SK-N-SH (cell line): ENCODE results near the gene NTHL1.

ENCODE experiments used
- EZH2phosphoT487 ChIP-seq: fragments of 200-600 bp; sonication (generic); IDR thresholded peaks from 2 replicates; pipeline ENCODE4 v1.6.1; 2017; ENCODE audit warnings: low read depth, mixed run types, mild to moderate bottlenecking, antibody characterized with exemption, moderate library complexity, borderline replicate concordance
- GABPA ChIP-seq: IDR thresholded peaks from 2 replicates; pipeline ENCODE4 v1.4.0; 2012; ENCODE audit warnings: low read depth, mild to moderate bottlenecking
- JUND ChIP-seq: IDR thresholded peaks from 2 replicates; pipeline ENCODE4 v1.4.0; 2012
- MEF2A ChIP-seq: IDR thresholded peaks from 2 replicates; pipeline ENCODE4 v1.4.0; 2012; ENCODE audit warnings: low read depth, borderline replicate concordance
- POLR2AphosphoS5 ChIP-seq: IDR thresholded peaks from 2 replicates; pipeline ENCODE4 v1.6.1; 2012; ENCODE audit warnings: low read depth, low read length
- TCF12 ChIP-seq: IDR thresholded peaks from 2 replicates; pipeline ENCODE4 v1.4.0; 2012
- TF ChIP-seq, protein P1 (sequence below): fragments of 200-600 bp; sonication (generic); IDR thresholded peaks from 2 replicates; pipeline ENCODE4 v1.6.1; 2017; ENCODE audit warnings: antibody characterized with exemption, mild to moderate bottlenecking, moderate library complexity

DNA sequence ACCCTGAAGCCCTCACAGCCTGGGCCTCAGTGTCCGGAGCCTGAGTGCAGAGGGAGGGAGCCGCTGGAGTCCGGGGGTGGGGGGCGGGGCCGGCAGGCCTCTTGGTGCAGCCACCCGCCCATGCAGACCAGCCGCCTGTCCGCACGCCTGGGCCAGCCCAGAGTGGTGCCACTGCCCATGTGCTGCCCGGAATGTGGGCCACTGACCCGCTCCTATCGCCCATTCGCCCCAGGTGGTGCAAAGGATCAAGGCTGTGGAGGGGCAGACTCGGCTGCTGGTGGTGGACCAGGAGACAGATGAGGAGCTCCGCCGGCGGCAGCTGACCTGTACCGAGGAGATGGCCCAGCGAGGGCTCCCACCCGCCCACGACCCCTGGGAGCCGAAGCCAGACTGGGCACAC, 18.3 kb downstream of the NTHL1 start:
- no peak for TF ChIP-seq EZH2phosphoT487
- no peak for TF ChIP-seq TCF12
- no peak for TF ChIP-seq POLR2AphosphoS5
- no peak for TF ChIP-seq JUND
- TF ChIP-seq MEF2A = no peak
- TF ChIP-seq GABPA = no peak
- TF ChIP-seq, protein P1, sequence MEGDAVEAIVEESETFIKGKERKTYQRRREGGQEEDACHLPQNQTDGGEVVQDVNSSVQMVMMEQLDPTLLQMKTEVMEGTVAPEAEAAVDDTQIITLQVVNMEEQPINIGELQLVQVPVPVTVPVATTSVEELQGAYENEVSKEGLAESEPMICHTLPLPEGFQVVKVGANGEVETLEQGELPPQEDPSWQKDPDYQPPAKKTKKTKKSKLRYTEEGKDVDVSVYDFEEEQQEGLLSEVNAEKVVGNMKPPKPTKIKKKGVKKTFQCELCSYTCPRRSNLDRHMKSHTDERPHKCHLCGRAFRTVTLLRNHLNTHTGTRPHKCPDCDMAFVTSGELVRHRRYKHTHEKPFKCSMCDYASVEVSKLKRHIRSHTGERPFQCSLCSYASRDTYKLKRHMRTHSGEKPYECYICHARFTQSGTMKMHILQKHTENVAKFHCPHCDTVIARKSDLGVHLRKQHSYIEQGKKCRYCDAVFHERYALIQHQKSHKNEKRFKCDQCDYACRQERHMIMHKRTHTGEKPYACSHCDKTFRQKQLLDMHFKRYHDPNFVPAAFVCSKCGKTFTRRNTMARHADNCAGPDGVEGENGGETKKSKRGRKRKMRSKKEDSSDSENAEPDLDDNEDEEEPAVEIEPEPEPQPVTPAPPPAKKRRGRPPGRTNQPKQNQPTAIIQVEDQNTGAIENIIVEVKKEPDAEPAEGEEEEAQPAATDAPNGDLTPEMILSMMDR = no peak
